OCI-LY1 (cell line): Measurements from ENCODE around the gene CTNNA3.

Experiments
- H2AFZ ChIP-seq: fragments of 200-600 bp; sonication (generic), shearing (Covaris generic); 2 replicates; pipeline ENCODE4 v1.6.0; 2014; ENCODE audit warnings: antibody characterized with exemption, mild to moderate bottlenecking, low read length
- H3F3A ChIP-seq: fragments of 200-600 bp; sonication (generic), shearing (Covaris generic); 2 replicates; pipeline ENCODE4 v1.6.0; 2014; ENCODE audit warnings: mild to moderate bottlenecking, antibody characterized with exemption, low read length, moderate library complexity; ENCODE audit not compliant: insufficient read depth
- H3K27ac ChIP-seq: fragments of 200-600 bp; sonication (generic); 2 replicates; pipeline ENCODE4 v1.5.1; 2014; ENCODE audit warnings: low read length, mixed run types, mild to moderate bottlenecking, low read depth; ENCODE audit not compliant: poor library complexity, severe bottlenecking
- H3K27me3 ChIP-seq: fragments of 200-600 bp; sonication (generic); 2 replicates; pipeline ENCODE4 v1.6.0; 2014; ENCODE audit warnings: antibody characterized with exemption, mild to moderate bottlenecking, low read length, moderate library complexity; ENCODE audit not compliant: insufficient read depth
- H3K36me3 ChIP-seq: fragments of 200-600 bp; sonication (generic); 2 replicates; pipeline ENCODE4 v1.6.1; 2014; ENCODE audit warnings: mild to moderate bottlenecking, antibody characterized with exemption, low read length, moderate library complexity, mixed read lengths; ENCODE audit not compliant: insufficient read depth
- H3K4me1 ChIP-seq: fragments of 200-600 bp; sonication (generic); 2 replicates; pipeline ENCODE4 v1.5.1; 2014; ENCODE audit warnings: mild to moderate bottlenecking, low read length, moderate library complexity; ENCODE audit not compliant: insufficient read depth, severe bottlenecking
- H3K4me2 ChIP-seq: fragments of 200-600 bp; sonication (generic), shearing (Covaris generic); 2 replicates; pipeline ENCODE4 v1.6.1; 2014; ENCODE audit warnings: low read length
- H3K4me3 ChIP-seq: fragments of 200-600 bp; sonication (generic); 2 replicates; pipeline ENCODE4 v1.5.1; 2014; ENCODE audit warnings: low read length, low read depth, mild to moderate bottlenecking, mixed read lengths; ENCODE audit not compliant: poor library complexity, severe bottlenecking
- H3K79me2 ChIP-seq: fragments of 200-600 bp; shearing (Covaris generic); 2 replicates; pipeline ENCODE4 v1.6.1; 2016; ENCODE audit warnings: mixed run types, low read length, mixed read lengths; ENCODE audit not compliant: insufficient read depth
- H3K9ac ChIP-seq: fragments of 200-600 bp; sonication (generic), shearing (Covaris generic); 2 replicates; pipeline ENCODE4 v1.6.1; 2014; ENCODE audit warnings: mild to moderate bottlenecking, low read length, mixed read lengths
- H3K9me2 ChIP-seq: fragments of 200-600 bp; sonication (generic), shearing (Covaris generic); 2 replicates; pipeline ENCODE4 v1.6.1; 2014; ENCODE audit warnings: low read depth, mild to moderate bottlenecking, low read length, mixed read lengths
- H3K9me3 ChIP-seq: fragments of 200-600 bp; shearing (Covaris generic); 2 replicates; pipeline ENCODE4 v1.6.1; 2014; ENCODE audit warnings: low read length, mixed read lengths
- H4K20me1 ChIP-seq: fragments of 200-600 bp; sonication (generic), shearing (Covaris generic); 2 replicates; pipeline ENCODE4 v1.6.0; 2016; ENCODE audit warnings: mild to moderate bottlenecking, low read length; ENCODE audit not compliant: insufficient read depth
- EZH2 ChIP-seq: fragments of 200-600 bp; sonication (generic), shearing (Covaris generic); IDR thresholded peaks from 2 replicates; pipeline ENCODE4 v1.8.0; 2017; ENCODE audit warnings: borderline replicate concordance, mixed run types, mild to moderate bottlenecking, antibody characterized with exemption, low read length, moderate library complexity, mixed read lengths
- TF ChIP-seq, protein P1 (sequence below): fragments of 200-600 bp; sonication (generic), shearing (Covaris generic); IDR thresholded peaks from 2 replicates; pipeline ENCODE4 v1.5.1; 2017; ENCODE audit warnings: mild to moderate bottlenecking, antibody characterized with exemption, low read length, moderate library complexity, mixed read lengths

The CTNNA3 gene

DNA sequence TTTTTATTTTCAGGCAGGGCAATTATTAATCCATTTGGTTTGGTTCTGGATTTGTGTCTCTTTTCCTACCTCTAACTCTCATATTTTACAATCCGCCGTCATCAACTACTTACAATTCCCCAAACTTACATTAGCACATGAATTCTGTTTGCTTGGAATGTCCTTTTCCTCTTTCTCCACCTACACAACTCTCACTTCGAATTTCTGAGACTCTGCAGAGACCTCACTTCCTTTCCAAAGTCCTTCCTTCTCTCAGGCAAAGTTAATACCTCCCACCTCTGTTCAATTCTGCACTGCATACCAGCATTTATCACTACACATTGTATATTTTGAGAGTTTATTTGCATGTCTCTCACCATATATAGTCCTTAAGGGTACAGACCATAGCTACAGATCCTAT, 892.8 kb downstream of the CTNNA3 start:
- no peaks in the 10 kb centered on the region for H3K36me3 ChIP-seq
- H3K27me3 ChIP-seq = no peaks in the 10 kb centered on the region
- no peaks in the 10 kb centered on the region for H3K79me2 ChIP-seq
- no peaks in the 10 kb centered on the region for H3K9me3 ChIP-seq
- H3K4me2 ChIP-seq = no peak overlapping the region
- H3K4me1 ChIP-seq = no peaks in the 10 kb centered on the region
- no peaks in the 10 kb centered on the region for H3F3A ChIP-seq
- no peak overlapping the region for H2AFZ ChIP-seq
- H4K20me1 ChIP-seq = no peaks in the 10 kb centered on the region
- no peak overlapping the region for H3K4me3 ChIP-seq
- no peak overlapping the region for H3K9ac ChIP-seq
- TF ChIP-seq EZH2 = no peak
- TF ChIP-seq, protein P1, sequence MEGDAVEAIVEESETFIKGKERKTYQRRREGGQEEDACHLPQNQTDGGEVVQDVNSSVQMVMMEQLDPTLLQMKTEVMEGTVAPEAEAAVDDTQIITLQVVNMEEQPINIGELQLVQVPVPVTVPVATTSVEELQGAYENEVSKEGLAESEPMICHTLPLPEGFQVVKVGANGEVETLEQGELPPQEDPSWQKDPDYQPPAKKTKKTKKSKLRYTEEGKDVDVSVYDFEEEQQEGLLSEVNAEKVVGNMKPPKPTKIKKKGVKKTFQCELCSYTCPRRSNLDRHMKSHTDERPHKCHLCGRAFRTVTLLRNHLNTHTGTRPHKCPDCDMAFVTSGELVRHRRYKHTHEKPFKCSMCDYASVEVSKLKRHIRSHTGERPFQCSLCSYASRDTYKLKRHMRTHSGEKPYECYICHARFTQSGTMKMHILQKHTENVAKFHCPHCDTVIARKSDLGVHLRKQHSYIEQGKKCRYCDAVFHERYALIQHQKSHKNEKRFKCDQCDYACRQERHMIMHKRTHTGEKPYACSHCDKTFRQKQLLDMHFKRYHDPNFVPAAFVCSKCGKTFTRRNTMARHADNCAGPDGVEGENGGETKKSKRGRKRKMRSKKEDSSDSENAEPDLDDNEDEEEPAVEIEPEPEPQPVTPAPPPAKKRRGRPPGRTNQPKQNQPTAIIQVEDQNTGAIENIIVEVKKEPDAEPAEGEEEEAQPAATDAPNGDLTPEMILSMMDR = no peak
- H3K27ac ChIP-seq = no peak overlapping the region
- H3K9me2 ChIP-seq = no peaks in the 10 kb centered on the region

DNA sequence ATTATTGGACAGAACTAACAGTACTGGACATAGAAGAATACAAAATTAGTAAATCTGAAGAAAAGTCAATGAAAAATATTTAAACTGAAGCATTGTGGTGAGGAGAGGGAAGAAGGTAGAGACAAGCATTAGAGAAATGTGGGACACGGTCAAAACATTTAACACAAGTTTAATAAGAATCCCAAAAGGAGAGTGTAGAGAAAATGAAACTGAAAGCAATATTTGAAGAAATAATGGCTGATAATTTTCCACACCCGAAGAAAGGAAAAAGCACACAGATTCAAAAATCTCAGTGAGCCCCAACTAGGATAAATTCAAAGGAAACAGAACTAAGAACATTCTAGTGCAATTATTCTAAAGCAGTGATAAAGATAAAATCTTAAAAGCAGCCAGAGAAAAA, 896.5 kb downstream of the CTNNA3 start:
- no peak for TF ChIP-seq EZH2
- TF ChIP-seq, protein P1 = no peak
- Histone ChIP-seq H3K4me1 (no peaks in the 10 kb centered on the region), H3F3A (no peaks in the 10 kb centered on the region), H3K4me3 (no peak overlapping the region), H3K36me3 (no peaks in the 10 kb centered on the region), H3K4me2 (no peak overlapping the region), H3K79me2 (no peaks in the 10 kb centered on the region), H3K27ac (no peak overlapping the region), H3K9me2 (no peaks in the 10 kb centered on the region), H2AFZ (no peak overlapping the region), H3K9me3 (no peaks in the 10 kb centered on the region), H3K9ac (no peak overlapping the region), H3K27me3 (no peaks in the 10 kb centered on the region), H4K20me1 (no peaks in the 10 kb centered on the region)

DNA sequence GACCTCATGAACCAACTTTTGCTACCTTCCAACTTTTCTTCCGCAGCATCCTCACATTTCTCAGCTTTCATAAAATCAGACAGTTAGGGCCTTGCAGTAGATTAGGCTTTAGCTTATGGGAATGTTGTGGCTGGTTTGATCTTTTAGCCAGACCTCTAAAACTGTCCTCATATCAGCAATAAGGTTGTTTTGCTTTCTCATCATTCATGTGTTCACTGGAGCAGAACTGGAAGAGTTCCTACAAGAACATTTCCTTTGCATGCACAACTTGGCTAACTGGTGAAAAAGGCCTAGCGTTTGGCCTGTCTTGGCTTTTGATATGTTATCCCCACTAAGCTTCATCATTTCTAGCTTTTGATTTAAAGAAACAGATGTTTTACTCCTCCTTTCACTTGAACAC, 900.1 kb downstream of the CTNNA3 start:
- H3K27me3 ChIP-seq = no peaks in the 10 kb centered on the region
- no peaks in the 10 kb centered on the region for H3K9me3 ChIP-seq
- TF ChIP-seq EZH2 = no peak
- TF ChIP-seq, protein P1 = no peak
- no peaks in the 10 kb centered on the region for H3K9me2 ChIP-seq
- H2AFZ ChIP-seq = no peak overlapping the region
- H3K36me3 ChIP-seq = no peaks in the 10 kb centered on the region
- no peak overlapping the region for H3K4me3 ChIP-seq
- no peaks in the 10 kb centered on the region for H3K79me2 ChIP-seq
- H3F3A ChIP-seq = no peaks in the 10 kb centered on the region
- no peak overlapping the region for H3K27ac ChIP-seq
- no peak overlapping the region for H3K4me2 ChIP-seq
- no peak overlapping the region for H3K9ac ChIP-seq
- no peaks in the 10 kb centered on the region for H3K4me1 ChIP-seq
- no peaks in the 10 kb centered on the region for H4K20me1 ChIP-seq
